Endometrial microvascular endothelial cells (primary cell): ENCODE data around the gene C10orf53. TPM values are rescaled to one million over a fixed set of nuclear protein-coding genes. Genes with fewer than 3 reads are reported as not detected.

Experiments used
- in situ Hi-C: cut with HindIII; loops from 2 replicates; pipeline ENCODE4 v1.10.0; 2017; ENCODE audit warnings: low sequenced_read_pairs, low pct_unique_long_range_greater_than_20kb; ENCODE audit errors: inconsistent ontology term
- total RNA-seq: library from RNA; depleted of rRNA; stranded (reverse); fragments of >200 nt; gene quantifications from one replicate; pipeline ENCODE4 v1.2.3, GENCODE V29; 2015; ENCODE audit errors: inconsistent ontology term

C10orf53 gene
- total RNA-seq, 1 donor from 2014 or later = not detected

GRCh38 chr10:49651039-49651835 lies 28.2 kb upstream of the C10orf53 start:
- in situ Hi-C loops = no loop called here

- in situ Hi-C loops = no loop called here
Measured at GRCh38 chr10:49651917-49652316, 27.5 kb upstream of the C10orf53 start.

DNA sequence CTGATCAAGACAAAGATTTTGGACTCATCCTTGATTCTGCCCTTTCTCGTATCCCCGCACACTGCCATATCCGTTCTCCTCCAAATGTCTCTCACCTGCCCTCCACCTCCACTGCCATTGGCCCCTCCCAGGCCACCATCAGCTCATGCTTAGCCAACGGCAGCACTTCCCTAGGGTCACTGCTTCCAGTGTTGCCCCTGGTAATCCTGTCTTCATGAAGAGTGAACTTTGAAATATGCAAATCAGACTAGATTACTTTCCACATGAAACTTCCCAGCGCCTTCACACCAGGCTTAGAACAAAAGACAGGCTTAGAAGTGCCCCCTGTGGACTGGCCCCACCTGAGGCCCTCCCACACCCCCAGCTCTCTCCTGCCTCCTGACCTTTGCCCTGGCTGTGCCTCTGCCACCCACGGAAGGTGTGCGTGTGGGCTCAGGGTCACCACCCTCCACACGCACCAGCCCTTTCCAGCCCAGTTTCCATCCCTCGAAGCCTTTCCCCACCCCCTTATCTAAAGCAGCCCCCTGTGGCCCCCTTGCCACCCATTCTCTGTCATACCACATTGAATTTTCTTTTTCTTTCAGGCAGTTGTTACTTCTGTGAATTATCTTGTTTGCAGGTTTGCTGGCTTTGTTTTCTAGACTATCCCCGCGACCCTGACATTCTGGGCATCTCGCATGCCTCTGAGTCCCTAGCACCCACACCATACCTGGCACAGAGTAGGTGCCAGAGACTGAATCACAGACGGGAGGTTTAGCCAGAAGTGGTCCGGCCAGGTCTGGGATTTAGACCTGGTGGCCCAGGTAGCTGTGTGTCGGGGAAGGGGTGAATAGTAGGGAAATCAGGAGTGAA lies 26.8 kb upstream of the C10orf53 start:
- in situ Hi-C loops = no loop called here

- in situ Hi-C loops = no loop called here
Measured at GRCh38 chr10:49653273-49653929, 26.1 kb upstream of the C10orf53 start.

- in situ Hi-C loops = no loop called here
Measured at GRCh38 chr10:49654036-49654693, 25.3 kb upstream of the C10orf53 start.

- in situ Hi-C loops = no loop called here
Measured at GRCh38 chr10:49655099-49655498, 24.4 kb upstream of the C10orf53 start.

- in situ Hi-C loops = no loop called here
Measured at GRCh38 chr10:49656845-49657493, 22.5 kb upstream of the C10orf53 start.

DNA sequence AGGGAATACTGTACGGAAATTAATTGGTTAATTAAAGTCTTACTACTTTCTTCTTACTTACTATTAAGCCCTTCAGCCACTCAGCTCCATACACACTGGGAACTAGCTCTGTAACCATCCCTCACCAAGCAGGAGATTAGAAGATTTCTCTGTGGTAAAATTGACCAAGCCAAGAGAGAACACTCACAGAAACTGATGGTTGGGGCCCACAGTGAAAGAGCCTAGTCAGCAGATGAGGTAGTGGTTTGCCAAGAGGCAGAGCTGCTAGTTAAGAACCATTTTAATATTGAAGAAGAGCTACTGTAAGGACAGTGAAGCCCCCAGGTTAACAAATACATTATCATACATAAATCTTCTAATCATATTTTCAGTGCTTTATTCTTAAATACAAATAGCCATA lies 21.8 kb upstream of the C10orf53 start:
- in situ Hi-C loops = no loop called here

DNA sequence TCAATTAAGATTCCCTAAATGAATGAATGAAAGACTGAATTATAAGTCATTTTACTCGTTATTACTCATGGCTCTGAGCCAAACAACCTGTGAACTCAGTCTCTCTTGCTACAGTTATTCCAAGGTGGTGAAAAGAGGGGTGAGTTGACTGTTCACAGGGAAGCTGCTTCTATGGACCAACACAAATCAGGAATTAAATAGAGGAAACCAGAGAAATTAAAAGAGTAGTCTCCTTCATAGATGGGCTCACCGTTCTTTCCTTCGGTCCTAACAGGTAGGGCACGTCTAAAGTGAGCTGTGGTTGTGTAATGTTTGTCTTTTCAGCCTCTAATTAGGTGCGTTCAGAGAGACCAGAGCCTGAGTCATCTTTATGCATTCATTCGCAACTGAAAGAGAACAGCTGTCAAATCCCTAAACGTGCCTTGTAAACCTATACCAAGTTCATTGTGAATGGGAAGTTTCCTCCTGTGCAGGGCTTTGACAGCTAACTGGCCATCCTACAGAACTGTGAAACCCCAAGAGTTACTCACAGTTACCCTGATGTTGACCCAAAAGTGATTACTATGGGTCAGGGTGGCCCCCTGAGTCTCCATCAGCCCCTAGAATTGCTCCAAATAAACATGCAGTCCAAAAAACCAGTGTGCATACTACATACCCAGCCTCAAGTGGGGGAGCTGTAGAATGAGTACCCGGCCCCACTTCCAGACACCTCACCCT lies 18.2 kb upstream of the C10orf53 start:
- in situ Hi-C loops = no loop called here

- in situ Hi-C loops = no loop called here
Measured at GRCh38 chr10:49662169-49662830, 17.2 kb upstream of the C10orf53 start.

DNA sequence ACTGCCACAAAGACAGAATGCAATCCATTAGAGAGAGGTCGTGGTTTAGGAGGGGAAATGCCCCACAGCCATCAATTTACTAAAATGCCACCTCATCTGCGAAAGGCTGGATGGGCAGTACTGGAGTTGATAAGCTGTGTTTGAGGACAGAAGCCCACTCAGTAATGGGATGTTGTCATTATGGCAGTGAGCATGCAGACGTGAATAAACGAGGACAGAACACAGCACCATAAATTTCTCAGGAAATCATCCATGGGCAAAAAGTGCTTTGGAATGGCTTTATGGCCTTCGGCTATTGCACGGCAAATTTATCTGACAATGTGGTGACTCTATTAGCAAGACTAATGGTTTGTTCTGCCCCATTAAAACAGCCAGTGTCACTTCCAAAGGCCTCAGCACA lies 15.9 kb upstream of the C10orf53 start:
- in situ Hi-C loops = no loop called here

GRCh38 chr10:49664006-49664841 lies 15.2 kb upstream of the C10orf53 start:
- in situ Hi-C loops = no loop called here

DNA sequence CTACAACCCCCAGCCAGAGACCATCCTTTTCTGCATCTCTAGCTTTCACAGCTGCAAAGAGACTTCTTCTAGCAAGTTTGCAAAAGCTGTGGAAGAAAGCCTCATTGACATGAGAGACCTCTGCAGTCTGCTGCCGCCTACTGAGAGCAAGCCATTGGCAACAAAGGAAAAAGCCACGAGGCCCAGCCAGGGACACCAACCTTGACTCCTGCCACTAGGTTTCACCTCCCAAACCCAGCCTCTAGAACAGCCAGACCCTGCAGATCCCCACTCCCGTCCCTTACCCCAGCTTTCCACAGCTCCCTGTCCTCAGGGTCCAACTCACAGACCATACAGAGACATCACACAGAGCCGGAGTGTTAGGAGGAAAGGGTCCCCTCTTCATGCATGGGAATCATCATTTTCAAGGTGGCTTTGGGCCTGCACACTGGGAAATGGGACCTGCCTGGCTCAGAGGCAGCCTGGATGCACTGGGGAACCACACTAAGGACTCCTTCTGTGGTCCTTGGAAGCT lies 14.6 kb upstream of the C10orf53 start:
- in situ Hi-C loops = no loop called here

GRCh38 chr10:49666054-49666615 lies 13.3 kb upstream of the C10orf53 start:
- in situ Hi-C loops = no loop called here

GRCh38 chr10:49666685-49667084 lies 12.8 kb upstream of the C10orf53 start:
- in situ Hi-C loops = no loop called here

DNA sequence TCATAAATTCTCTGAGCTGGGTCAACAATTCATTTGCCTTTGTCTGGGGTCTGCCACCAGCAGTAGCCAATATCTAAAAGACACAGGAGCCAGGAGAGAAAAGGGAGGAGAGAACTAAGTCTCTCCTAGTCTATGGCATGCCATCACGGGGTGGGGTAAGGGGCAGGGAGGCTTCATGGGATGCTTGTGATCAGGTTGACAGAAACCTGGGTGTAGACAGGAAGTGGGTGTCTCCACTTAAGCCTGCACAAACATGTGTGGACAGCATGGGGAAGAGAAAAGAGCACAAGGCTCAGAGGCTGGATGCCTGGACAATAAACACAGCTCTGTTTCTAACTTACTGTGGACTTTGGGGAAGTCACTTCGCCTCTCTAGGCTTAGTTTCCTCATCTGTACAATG lies 11.5 kb upstream of the C10orf53 start:
- in situ Hi-C loops = no loop called here
